DOHH2 (cell line): ENCODE measurements around the gene TMEM161A.

Experiments
- CTCF ChIP-seq: fragments of 200-600 bp; sonication (generic); IDR thresholded peaks from one replicate; pipeline ENCODE4 v1.5.1; 2014; ENCODE audit warnings: antibody characterized with exemption, mild to moderate bottlenecking, low read depth, low read length; ENCODE audit not compliant: poor library complexity, severe bottlenecking
- EZH2phosphoT487 ChIP-seq: fragments of 200-600 bp; sonication (generic); IDR thresholded peaks from 2 replicates; pipeline ENCODE4 v1.6.1; 2017; ENCODE audit warnings: borderline replicate concordance, mild to moderate bottlenecking, antibody characterized with exemption, low read length, moderate library complexity, mixed read lengths

GRCh38 chr19:19087676-19088075, 50.6 kb downstream of the TMEM161A start:
- no peak for TF ChIP-seq CTCF
- no peak for TF ChIP-seq EZH2phosphoT487
